Testis (tissue), 3 donors: ENCODE measurements around the gene THOC6. TPM values are rescaled to one million over a fixed set of nuclear protein-coding genes. Genes with fewer than 3 reads are reported as not detected.

Experiments used
- DNase-seq: peaks from one replicate; pipeline ENCODE4 v3.0.0-alpha.2; 2019
- H3K27ac ChIP-seq, 2 donors: fragments of 200-600 bp; sonication (generic); one replicate each; pipeline ENCODE4 v1.5.1; 2019
- H3K27me3 ChIP-seq: fragments of 200-600 bp; sonication (generic); one replicate; pipeline ENCODE4 v1.5.1; 2019
- H3K36me3 ChIP-seq: fragments of 200-600 bp; sonication (generic); one replicate; pipeline ENCODE4 v1.5.1; 2017; ENCODE audit warnings: low read depth; ENCODE audit errors: missing control alignments
- H3K4me1 ChIP-seq: fragments of 200-600 bp; sonication (generic); one replicate; pipeline ENCODE4 v1.5.1; 2019
- H3K4me3 ChIP-seq, 2 donors: fragments of 200-600 bp; sonication (generic); one replicate each; pipeline ENCODE4 v1.5.1; 2017 to 2019
- H3K9me3 ChIP-seq: fragments of 200-600 bp; sonication (generic); one replicate; pipeline ENCODE4 v1.5.1; 2017
- POLR2A ChIP-seq: fragments of 450-650 bp; IDR thresholded peaks from one replicate; pipeline ENCODE4 v1.6.1; 2017; ENCODE audit warnings: antibody characterized with exemption, mild to moderate bottlenecking, moderate library complexity
- WGBS, 2 donors: methylation state at CpG; one replicate each; pipeline ENCODE4 v1.1.5; 2018; 5-methylcytosine and 5-hydroxymethylcytosine counted together
- intact Hi-C: fragments of 100-400 bp; cut with DNase I; formaldehyde crosslinking; loops from one replicate; pipeline ENCODE4 v1.15.1; 2023; ENCODE audit warnings: low total_unique reads
- polyA plus RNA-seq: library from polyadenylated mRNA; stranded (reverse); fragments of 350-450 nt; fragmentation: Illumina TruSeq; extraction: RNeasy Lipid Tissue Mini Kit (QIAGEN cat#74804); gene quantifications from one replicate; pipeline ENCODE4 v1.2.3, GENCODE V29; 2014; ENCODE audit warnings: low read depth, low replicate concordance; ENCODE audit not compliant: insufficient read depth
- total RNA-seq, 2 donors: library from RNA; depleted of rRNA; stranded (reverse); fragments of >200 nt; gene quantifications; one replicate each; pipeline ENCODE4 v1.2.3, GENCODE V29; 2016
- TF ChIP-seq, protein P1 (sequence below), 3 experiments: fragments of 450-650 bp in 2 of 3; fragments of 200-600 bp in 1 of 3; sonication (generic) in 1 of 3; IDR thresholded peaks; one replicate each; pipeline ENCODE4 v1.5.1; 2016 to 2019; ENCODE audit warnings: antibody characterized with exemption in 3 of 3, mild to moderate bottlenecking in 2 of 3, moderate library complexity in 1 of 3

Gene THOC6
- total and polyA plus RNA-seq, 3 donors from 2014 or later: 17.3 to 27.3 (median 19.6) TPM

DNA sequence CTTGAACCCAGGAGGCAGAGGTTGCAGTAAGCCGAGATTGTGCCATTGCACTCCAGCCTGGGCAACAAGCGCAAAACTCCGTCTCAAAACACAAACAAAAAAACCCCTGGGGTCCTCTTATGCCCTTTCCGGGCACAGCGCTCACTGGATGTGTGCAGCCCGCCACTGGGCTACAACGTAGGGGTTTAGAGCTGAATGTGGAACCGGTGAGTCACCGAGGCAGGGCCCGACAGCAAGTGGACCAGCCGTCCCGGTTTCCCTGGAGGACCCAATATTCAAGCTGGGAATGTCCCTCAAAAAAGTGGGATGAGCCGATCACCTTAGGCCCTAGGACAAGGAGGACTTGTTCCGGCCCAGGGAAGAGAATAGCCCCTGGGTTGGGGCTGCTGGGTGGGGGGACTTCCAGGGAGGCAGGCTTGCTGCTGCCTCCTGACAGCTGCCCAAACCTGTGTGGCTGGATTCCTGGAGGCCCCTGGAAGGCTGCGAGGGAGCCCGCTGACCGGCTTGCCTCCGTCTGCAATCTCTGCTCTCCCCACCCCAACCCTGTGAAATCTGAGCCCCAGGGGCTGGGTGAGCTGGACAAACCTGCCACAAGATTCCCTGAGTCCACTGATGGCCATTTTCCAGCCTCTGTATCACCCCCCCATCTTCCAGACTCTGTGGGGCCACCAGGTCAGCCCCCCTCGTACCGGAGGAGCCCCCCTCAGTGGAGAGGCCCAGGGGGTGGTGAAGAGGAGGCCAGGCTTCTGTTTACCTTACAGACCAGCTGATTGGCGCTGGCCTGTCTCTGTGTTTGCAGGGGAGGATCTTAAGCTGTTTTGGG, 14.1 kb upstream of the THOC6 start:
- Histone ChIP-seq H3K9me3 (no peaks in the 10 kb centered on the region), H3K36me3 (no peaks in the 10 kb centered on the region), H3K27ac (no peak overlapping the region), H3K27me3 (no peaks in the 10 kb centered on the region), H3K4me1 (peaks cover 3% of the 10 kb centered on the region), H3K4me3 (no peak overlapping the region)
- DNase-seq: no peak
- TF ChIP-seq POLR2A: no peak
- TF ChIP-seq, protein P1, sequence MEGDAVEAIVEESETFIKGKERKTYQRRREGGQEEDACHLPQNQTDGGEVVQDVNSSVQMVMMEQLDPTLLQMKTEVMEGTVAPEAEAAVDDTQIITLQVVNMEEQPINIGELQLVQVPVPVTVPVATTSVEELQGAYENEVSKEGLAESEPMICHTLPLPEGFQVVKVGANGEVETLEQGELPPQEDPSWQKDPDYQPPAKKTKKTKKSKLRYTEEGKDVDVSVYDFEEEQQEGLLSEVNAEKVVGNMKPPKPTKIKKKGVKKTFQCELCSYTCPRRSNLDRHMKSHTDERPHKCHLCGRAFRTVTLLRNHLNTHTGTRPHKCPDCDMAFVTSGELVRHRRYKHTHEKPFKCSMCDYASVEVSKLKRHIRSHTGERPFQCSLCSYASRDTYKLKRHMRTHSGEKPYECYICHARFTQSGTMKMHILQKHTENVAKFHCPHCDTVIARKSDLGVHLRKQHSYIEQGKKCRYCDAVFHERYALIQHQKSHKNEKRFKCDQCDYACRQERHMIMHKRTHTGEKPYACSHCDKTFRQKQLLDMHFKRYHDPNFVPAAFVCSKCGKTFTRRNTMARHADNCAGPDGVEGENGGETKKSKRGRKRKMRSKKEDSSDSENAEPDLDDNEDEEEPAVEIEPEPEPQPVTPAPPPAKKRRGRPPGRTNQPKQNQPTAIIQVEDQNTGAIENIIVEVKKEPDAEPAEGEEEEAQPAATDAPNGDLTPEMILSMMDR (IDR thresholded peaks at IDR 0.05): no peak
- 58 to 72% methylated on average over 15 to 21 of the region's 21 CpGs for WGBS, 2 donors
- intact Hi-C loops: no loop called here

DNA sequence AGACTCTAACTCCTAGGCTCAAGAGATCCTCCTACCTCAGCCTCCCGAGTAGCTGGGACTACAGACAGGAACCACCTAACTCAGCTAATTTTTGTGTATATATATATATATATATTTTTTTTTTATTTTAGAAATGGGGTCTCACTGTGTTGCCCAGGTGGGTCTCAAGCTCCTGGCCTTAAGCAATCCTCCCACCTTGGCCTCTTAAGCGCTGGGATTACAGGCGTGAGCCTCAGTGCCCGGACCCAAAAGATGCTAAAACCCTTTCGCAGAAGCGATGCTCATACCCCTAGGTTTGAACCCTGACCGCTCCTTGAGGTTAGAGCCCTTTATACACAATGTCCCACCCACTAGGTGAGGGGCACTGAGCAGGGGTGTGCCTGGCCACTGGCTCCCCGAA, 13.3 kb upstream of the THOC6 start:
- 91% methylated on average over 7 to 8 of the region's 8 CpGs for WGBS, 2 donors
- intact Hi-C loops: no loop called here

DNA sequence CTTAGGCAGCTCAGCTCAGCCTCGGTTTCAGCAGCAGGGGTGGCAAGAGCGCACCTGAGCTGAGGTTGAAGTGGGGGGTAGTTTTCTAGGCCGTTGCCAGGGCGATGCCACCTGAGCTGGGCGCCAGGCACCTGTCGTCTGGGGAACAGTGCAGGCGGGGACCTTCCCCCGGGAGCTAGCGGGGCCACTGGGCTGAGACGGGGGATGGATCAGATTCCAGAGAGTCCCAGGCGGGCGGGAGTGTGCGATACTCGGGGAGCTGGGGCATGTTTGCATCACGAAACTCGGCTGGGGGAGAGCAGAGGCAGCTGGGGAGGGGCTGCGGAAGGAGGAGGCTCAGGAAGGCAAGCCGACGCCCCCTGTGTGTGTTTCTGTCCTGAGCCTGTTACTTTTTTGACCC, 11.6 kb upstream of the THOC6 start:
- Histone ChIP-seq H3K4me3 (no peak overlapping the region), H3K27me3 (no peaks in the 10 kb centered on the region), H3K27ac (no peak overlapping the region), H3K36me3 (no peaks in the 10 kb centered on the region), H3K9me3 (no peaks in the 10 kb centered on the region), H3K4me1 (no peaks in the 10 kb centered on the region)
- TF ChIP-seq, protein P1 (IDR thresholded peaks at IDR 0.05): no peak
- no peak for TF ChIP-seq POLR2A
- DNase-seq: no peak
- WGBS, 2 donors: 28 to 34% methylated on average over 18 to 19 of the region's 19 CpGs
- intact Hi-C loops: no loop called here

More for the DNA sequence above, 13.3 kb upstream of the THOC6 start:
- no peak overlapping the region for H3K4me3 ChIP-seq
- no peaks in the 10 kb centered on the region for H3K4me1 ChIP-seq
- H3K27me3 ChIP-seq: no peaks in the 10 kb centered on the region
- H3K27ac ChIP-seq: no peak overlapping the region
- H3K36me3 ChIP-seq: no peaks in the 10 kb centered on the region
- no peak for TF ChIP-seq POLR2A
- TF ChIP-seq, protein P1 (IDR thresholded peaks at IDR 0.05): no peak
- DNase-seq: no peak
- H3K9me3 ChIP-seq: no peaks in the 10 kb centered on the region

DNA sequence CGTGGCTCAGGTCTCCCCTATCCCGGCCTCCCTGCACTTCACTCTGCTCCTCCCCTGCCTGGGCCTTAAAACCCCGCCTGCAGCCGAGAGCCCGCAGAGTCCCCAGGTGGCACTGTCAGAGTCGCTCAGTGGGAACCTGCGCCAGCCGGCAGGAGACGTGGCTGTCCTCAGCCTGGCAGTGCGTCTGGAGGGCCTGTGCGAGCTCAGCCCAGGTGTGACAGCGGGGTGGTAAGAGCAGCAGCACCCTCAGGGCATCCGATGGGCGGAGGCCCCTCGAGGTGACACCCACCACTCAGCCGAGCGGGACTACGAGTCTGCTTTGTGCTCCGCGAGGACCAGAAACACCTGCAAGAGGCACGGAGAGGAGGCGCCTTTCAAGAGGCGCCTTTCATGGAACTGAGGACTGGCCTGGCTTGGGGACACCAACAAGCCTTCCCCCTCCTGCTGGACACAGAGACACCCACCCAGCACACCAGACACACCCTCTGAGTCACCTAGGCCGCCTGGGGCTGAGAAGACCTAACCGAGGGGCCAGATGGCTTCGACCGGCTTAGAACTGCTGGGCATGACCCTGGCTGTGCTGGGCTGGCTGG, 10.9 kb upstream of the THOC6 start, which contains the start of gene CLDN9:
Gene CLDN9, plus strand, starts transcription at position 96 of the 593 bp plus-strand sequence. Its CDS starts 440 bp downstream, at position 536.
- Histone ChIP-seq H3K4me1 (no peaks in the 10 kb centered on the region), H3K27me3 (no peaks in the 10 kb centered on the region), H3K9me3 (no peaks in the 10 kb centered on the region), H3K36me3 (no peaks in the 10 kb centered on the region), H3K27ac (no peak within 1 kb of the TSS), H3K4me3 (no peak within 1 kb of the TSS)
- no peak for DNase-seq
- WGBS, 2 donors: 48 to 57% methylated on average over 6 to 20 of the region's 27 CpGs
- intact Hi-C loops: no loop called here
- no peak for TF ChIP-seq POLR2A
- TF ChIP-seq, protein P1 (IDR thresholded peaks at IDR 0.05): no peak
